ENCODE data around the gene FIGNL2.
"Not testable (repeated sequence)": the region's sequence is repeated elsewhere in the genome, so short reads cannot be mapped to it uniquely, and the experiment has no call there.

FIGNL2 gene

GRCh38 chr12:51833448-51834227 is 14.9 kb downstream of the FIGNL2 start:
- no peak for DNase-seq (ENCODE audit: extremely low read depth, insufficient read length)
- peaks cover 2% of the 10 kb centered on the region for H3K27me3 ChIP-seq (replicated peaks; ENCODE audit: control insufficient read depth, insufficient read depth, low read length)
- no peak overlapping the region for H3K4me3 ChIP-seq (replicated peaks; ENCODE audit: low read depth, low read length)
- no peaks in the 10 kb centered on the region for H3K36me3 ChIP-seq (ENCODE audit: control insufficient read depth, insufficient read depth, low read length)
- TF ChIP-seq, protein P1, sequence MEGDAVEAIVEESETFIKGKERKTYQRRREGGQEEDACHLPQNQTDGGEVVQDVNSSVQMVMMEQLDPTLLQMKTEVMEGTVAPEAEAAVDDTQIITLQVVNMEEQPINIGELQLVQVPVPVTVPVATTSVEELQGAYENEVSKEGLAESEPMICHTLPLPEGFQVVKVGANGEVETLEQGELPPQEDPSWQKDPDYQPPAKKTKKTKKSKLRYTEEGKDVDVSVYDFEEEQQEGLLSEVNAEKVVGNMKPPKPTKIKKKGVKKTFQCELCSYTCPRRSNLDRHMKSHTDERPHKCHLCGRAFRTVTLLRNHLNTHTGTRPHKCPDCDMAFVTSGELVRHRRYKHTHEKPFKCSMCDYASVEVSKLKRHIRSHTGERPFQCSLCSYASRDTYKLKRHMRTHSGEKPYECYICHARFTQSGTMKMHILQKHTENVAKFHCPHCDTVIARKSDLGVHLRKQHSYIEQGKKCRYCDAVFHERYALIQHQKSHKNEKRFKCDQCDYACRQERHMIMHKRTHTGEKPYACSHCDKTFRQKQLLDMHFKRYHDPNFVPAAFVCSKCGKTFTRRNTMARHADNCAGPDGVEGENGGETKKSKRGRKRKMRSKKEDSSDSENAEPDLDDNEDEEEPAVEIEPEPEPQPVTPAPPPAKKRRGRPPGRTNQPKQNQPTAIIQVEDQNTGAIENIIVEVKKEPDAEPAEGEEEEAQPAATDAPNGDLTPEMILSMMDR (IDR thresholded peaks at IDR 0.05; ENCODE audit: insufficient read depth, low read length, poor library complexity, severe bottlenecking), result no peak

DNA sequence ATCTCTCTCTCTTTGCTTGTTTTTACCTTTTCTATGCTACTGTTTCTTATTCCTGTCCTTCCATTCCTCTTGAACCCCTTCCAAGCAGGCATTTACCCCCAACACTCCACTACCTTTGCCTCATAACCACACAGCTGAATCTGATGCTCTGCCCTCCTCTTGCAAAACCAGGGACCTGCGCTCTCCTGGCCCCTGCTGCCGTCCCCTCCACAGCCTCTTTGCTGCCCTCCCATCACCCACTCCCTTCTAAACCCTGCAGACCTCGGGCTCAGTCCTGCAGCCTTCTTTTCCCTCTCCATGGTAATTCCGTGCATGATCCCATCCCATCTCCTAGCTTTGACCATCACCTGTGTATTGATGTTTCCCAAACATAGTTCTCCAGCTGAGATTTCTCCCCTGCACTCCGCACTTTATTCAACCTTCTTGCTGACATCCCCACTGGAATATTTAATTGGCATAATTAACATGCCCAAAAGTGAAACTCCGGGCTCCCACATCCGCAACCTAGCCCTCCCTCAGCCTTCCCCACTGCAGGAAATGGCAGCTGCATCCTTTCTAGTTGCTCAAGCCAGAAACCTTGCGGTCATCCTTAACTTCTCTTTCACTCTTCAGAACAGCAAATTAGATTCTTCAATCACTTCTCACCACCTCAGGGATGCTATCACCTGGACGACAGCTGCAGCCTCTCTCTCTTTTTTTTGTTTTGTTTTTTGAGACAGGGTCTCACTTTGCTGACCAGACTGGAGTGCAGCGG is 16.0 kb downstream of the FIGNL2 start:
- Histone ChIP-seq H3K4me3 (replicated peaks; ENCODE audit: low read depth, low read length) (no peak overlapping the region), H3K27me3 (replicated peaks; ENCODE audit: control insufficient read depth, insufficient read depth, low read length) (peaks cover 2% of the 10 kb centered on the region), H3K36me3 (ENCODE audit: control insufficient read depth, insufficient read depth, low read length) (no peaks in the 10 kb centered on the region)
- DNase-seq (ENCODE audit: extremely low read depth, insufficient read length), result no peak
- TF ChIP-seq, protein P1 (IDR thresholded peaks at IDR 0.05; ENCODE audit: insufficient read depth, low read length, poor library complexity, severe bottlenecking), result no peak

DNA sequence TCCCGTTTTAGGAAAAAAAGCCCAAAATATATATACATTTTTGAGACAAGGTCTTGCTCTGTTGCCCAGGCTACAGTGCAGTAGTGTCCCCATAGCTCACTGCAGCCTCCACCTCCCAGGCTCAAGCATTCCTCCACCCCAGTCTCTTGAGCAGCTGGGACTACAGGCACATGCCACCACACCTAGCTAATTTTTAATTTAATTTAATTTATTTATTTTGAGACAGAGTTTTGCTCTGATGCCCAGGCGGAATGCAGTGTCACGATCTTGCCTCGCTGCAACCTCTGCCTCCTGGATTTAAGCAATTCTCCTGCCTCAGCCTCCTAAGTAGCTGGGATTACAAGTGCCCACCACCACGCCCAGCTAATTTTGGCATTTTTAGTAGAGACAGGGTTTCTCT is 16.7 kb downstream of the FIGNL2 start:
- not testable (repeated sequence) for DNase-seq (ENCODE audit: extremely low read depth, insufficient read length); H3K27me3 ChIP-seq (replicated peaks; ENCODE audit: control insufficient read depth, insufficient read depth, low read length); H3K36me3 ChIP-seq (ENCODE audit: control insufficient read depth, insufficient read depth, low read length); H3K4me3 ChIP-seq (replicated peaks; ENCODE audit: low read depth, low read length)

GRCh38 chr12:51829641-51830040 is 18.9 kb downstream of the FIGNL2 start:
- H3K4me3 ChIP-seq (replicated peaks; ENCODE audit: low read depth, low read length), result no peak overlapping the region
- peaks cover 2% of the 10 kb centered on the region for H3K27me3 ChIP-seq (replicated peaks; ENCODE audit: control insufficient read depth, insufficient read depth, low read length)
- TF ChIP-seq, protein P1 (IDR thresholded peaks at IDR 0.05; ENCODE audit: insufficient read depth, low read length, poor library complexity, severe bottlenecking), result no peak
- H3K36me3 ChIP-seq (ENCODE audit: control insufficient read depth, insufficient read depth, low read length), result no peaks in the 10 kb centered on the region
- no peak for DNase-seq (ENCODE audit: extremely low read depth, insufficient read length)

DNA sequence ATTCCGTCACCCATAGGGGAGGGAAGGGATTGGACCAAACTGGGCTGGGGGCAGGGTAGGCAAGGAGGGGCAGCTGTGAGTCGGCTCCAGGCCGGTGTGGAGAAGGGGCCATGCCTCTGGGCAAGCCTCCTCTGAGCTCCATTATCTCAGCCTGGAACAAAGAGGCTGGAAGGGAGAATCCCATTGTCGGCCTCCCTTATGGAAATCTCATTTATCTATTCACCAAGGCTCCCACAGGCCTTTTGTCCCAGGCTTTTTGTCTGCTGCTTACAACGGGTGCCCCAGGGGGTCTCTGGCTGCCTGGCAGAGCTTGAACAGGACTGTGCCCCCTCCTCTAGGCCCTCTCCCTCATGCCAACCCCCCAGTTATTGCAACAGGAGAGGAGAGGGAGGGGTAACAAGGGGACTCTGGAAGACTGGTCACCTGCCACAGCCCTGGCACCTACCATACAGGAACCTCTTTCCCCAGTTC is 19.5 kb downstream of the FIGNL2 start:
- no peak for DNase-seq (ENCODE audit: extremely low read depth, insufficient read length)
- Histone ChIP-seq H3K36me3 (ENCODE audit: control insufficient read depth, insufficient read depth, low read length) (no peaks in the 10 kb centered on the region), H3K4me3 (replicated peaks; ENCODE audit: low read depth, low read length) (no peak overlapping the region), H3K27me3 (replicated peaks; ENCODE audit: control insufficient read depth, insufficient read depth, low read length) (peaks cover 2% of the 10 kb centered on the region)
- TF ChIP-seq, protein P1 (IDR thresholded peaks at IDR 0.05; ENCODE audit: insufficient read depth, low read length, poor library complexity, severe bottlenecking), result no peak

All from GM06990 (cell line).